ENCODE data around the gene TP53INP2.
A peak's percentile ranks its signal among the peaks of the same experiment; 100 is the strongest.

The TP53INP2 gene

DNA sequence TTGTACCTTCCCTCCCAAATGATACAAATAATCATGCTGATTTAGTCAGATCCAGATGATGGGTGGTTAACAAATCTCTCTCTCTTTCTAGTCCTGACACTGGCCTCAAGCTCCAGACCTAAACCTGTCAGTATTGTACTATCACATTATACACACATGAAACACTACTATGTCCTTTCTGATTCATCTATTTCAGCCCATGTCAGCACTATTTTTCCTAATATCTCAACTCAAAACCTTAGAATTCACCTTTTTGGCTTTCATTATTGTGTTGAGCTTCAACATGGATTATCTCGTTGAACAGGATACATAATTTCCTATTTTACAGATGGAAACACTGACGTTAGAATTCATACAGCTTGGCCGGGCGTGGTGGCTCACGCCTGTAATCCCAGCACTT, 30.7 kb upstream of the TP53INP2 start:
- TF ChIP-seq, protein P1, sequence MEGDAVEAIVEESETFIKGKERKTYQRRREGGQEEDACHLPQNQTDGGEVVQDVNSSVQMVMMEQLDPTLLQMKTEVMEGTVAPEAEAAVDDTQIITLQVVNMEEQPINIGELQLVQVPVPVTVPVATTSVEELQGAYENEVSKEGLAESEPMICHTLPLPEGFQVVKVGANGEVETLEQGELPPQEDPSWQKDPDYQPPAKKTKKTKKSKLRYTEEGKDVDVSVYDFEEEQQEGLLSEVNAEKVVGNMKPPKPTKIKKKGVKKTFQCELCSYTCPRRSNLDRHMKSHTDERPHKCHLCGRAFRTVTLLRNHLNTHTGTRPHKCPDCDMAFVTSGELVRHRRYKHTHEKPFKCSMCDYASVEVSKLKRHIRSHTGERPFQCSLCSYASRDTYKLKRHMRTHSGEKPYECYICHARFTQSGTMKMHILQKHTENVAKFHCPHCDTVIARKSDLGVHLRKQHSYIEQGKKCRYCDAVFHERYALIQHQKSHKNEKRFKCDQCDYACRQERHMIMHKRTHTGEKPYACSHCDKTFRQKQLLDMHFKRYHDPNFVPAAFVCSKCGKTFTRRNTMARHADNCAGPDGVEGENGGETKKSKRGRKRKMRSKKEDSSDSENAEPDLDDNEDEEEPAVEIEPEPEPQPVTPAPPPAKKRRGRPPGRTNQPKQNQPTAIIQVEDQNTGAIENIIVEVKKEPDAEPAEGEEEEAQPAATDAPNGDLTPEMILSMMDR (IDR thresholded peaks at IDR 0.05; ENCODE audit: poor library complexity, severe bottlenecking): no peak
- no peak for DNase-seq (ENCODE audit: low spot score)

DNA sequence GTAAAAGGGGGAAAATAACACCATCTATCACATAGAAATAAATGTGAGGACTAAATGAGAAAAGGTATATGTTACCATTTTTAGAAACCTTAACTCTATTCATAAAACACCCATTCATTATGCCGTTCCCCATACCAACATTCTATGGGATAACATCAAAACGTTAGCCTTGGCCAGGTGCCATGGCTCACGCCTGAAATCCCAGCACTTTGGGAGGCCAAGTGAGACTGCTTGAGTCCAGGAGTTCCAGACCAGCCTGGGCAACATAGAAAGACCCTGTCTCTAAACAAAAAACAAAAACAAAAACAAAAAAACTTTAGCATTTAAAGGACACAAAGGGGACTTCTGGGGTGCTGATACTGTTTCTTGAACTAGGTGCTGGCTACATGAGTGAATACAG, 28.6 kb upstream of the TP53INP2 start:
- H3K9me3 ChIP-seq (ENCODE audit: severe bottlenecking): no peaks in the 10 kb centered on the region
- no peak for ATAC-seq (ENCODE audit: low read depth)
- DNase-seq (ENCODE audit: low spot score): no peak
- H3K36me3 ChIP-seq (ENCODE audit: low read depth): no peaks in the 10 kb centered on the region
- H3K4me3 ChIP-seq (ENCODE audit: severe bottlenecking): no peak overlapping the region
- TF ChIP-seq, protein P1 (IDR thresholded peaks at IDR 0.05; ENCODE audit: poor library complexity, severe bottlenecking): no peak
- no peaks in the 10 kb centered on the region for H3K27me3 ChIP-seq (ENCODE audit: insufficient read depth, poor library complexity, severe bottlenecking)
- peaks cover 8% of the 10 kb centered on the region for H3K4me1 ChIP-seq (ENCODE audit: insufficient read depth, poor library complexity, severe bottlenecking)
- H3K27ac ChIP-seq (ENCODE audit: poor library complexity, severe bottlenecking): peak overlapping the region; percentile 29

More for the DNA sequence above, 30.7 kb upstream of the TP53INP2 start:
- peaks cover 8% of the 10 kb centered on the region for H3K4me1 ChIP-seq (ENCODE audit: insufficient read depth, poor library complexity, severe bottlenecking)
- ATAC-seq (ENCODE audit: low read depth): no peak
- peaks cover 6% of the 10 kb centered on the region for H3K9me3 ChIP-seq (ENCODE audit: severe bottlenecking)
- no peaks in the 10 kb centered on the region for H3K27me3 ChIP-seq (ENCODE audit: insufficient read depth, poor library complexity, severe bottlenecking)
- H3K27ac ChIP-seq (ENCODE audit: poor library complexity, severe bottlenecking): no peak overlapping the region
- no peak overlapping the region for H3K4me3 ChIP-seq (ENCODE audit: severe bottlenecking)
- H3K36me3 ChIP-seq (ENCODE audit: low read depth): peaks cover 3% of the 10 kb centered on the region; the same call in 1 of the 2 replicates

DNA sequence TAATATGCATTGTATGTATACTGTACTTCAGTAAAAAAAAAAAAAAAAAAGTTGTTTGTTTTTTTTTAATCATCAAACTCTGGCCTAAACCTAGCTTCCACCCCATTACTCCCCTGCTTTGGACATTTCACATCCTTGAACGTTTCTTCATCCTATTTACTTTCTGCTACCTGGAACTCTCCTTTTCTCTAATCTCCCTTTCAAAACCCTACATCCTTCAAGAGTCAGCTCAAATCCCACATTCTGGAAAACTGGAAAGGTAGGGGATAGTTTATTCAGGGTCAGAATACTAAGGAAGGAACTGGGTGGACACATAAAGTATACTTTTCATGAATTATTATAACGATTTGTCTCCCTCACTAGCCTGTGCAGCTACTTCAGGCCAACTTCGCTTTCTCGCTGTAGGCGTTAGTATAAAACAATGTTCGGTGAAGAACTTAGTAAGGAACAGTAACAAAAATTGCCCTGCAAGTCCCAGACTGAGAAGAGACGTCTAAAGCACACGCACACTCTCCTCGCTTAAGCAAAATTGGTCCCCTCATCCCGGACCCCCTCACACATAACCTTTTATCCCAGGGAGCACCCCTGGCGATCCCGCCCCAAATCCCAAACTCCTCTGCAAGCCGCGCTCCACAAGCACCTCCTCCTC, 28.0 kb upstream of the TP53INP2 start:
- no peaks in the 10 kb centered on the region for H3K9me3 ChIP-seq (ENCODE audit: severe bottlenecking)
- H3K27me3 ChIP-seq (ENCODE audit: insufficient read depth, poor library complexity, severe bottlenecking): no peaks in the 10 kb centered on the region
- peak overlapping the region; percentile 29 for H3K27ac ChIP-seq (ENCODE audit: poor library complexity, severe bottlenecking)
- ATAC-seq (ENCODE audit: low read depth) (peak; percentile 1; the same call in 2 of the 3 replicates), DNase-seq (ENCODE audit: low spot score) (no peak)
- TF ChIP-seq, protein P1 (IDR thresholded peaks at IDR 0.05; ENCODE audit: poor library complexity, severe bottlenecking): no peak
- peaks cover 8% of the 10 kb centered on the region for H3K4me1 ChIP-seq (ENCODE audit: insufficient read depth, poor library complexity, severe bottlenecking)
- H3K36me3 ChIP-seq (ENCODE audit: low read depth): no peaks in the 10 kb centered on the region
- peak overlapping the region; percentile 74 for H3K4me3 ChIP-seq (ENCODE audit: severe bottlenecking)

DNA sequence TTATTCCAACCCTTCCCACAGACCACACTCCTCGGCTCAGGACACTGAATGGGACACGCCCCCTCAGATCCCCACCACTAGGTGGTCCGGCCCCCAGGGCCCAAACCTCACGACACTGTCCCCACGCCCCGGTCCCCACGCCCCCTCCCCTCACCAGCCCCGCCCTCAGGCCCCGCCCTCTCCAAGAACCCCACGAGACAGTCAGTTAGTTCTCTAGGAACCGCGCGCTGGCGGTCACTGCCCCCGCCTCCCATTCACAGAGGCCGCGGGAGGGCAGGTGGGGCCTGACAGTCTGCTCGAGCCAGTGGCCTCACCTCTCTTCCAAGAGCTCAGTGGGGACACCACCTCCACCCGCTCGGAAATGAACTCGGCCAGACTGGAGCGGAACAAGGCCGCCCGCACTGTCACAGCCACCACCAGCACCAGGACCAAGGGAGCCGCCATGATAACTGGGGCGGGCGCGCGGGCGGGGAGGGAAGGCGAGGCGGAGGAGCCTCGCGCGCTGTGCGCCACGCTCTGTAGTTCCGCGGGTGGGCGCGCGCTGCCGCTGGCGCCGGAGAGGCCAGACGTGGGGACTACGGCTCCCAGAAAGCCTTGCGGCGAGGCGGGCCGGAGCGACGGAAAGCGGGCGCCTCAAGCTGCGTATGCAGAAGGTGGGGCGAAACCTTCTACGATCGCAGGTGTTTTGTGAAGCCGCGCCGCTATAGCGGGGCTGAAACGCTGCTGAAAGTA, 27.3 kb upstream of the TP53INP2 start, which contains the start of gene PIGU:
TSS of gene PIGU (minus strand) at position 451 of the 732 bp plus-strand sequence. CDS start at position 444, 7 bp downstream.
- Histone ChIP-seq H3K4me1 (ENCODE audit: insufficient read depth, poor library complexity, severe bottlenecking) (peaks cover 8% of the 10 kb centered on the region), H3K36me3 (ENCODE audit: low read depth) (no peaks in the 10 kb centered on the region), H3K27me3 (ENCODE audit: insufficient read depth, poor library complexity, severe bottlenecking) (no peaks in the 10 kb centered on the region), H3K4me3 (ENCODE audit: severe bottlenecking) (peak within 1 kb of the TSS; percentile 74), H3K9me3 (ENCODE audit: severe bottlenecking) (no peaks in the 10 kb centered on the region), H3K27ac (ENCODE audit: poor library complexity, severe bottlenecking) (peak within 1 kb of the TSS; percentile 29)
- TF ChIP-seq, protein P1 (IDR thresholded peaks at IDR 0.05; ENCODE audit: poor library complexity, severe bottlenecking): peak; percentile 35
- DNase-seq (ENCODE audit: low spot score) (peak; percentile 100), ATAC-seq (ENCODE audit: low read depth) (peak; percentile 96)
